SK-N-SH treated with all-trans-retinoic acid at 6 μM for 48 hours (cell line): Measurements from ENCODE around the gene PTPRO.

ENCODE experiments used
- ESRRG ChIP-seq: fragments of 250-450 bp; sonication (Bioruptor Pico); IDR thresholded peaks from 2 replicates; pipeline ENCODE4 v1.6.1; 2021; ENCODE audit warnings: mild to moderate bottlenecking
- PATZ1 ChIP-seq: fragments of 250-450 bp; sonication (Bioruptor Pico); IDR thresholded peaks from 2 replicates; pipeline ENCODE4 v1.8.0; 2020; ENCODE audit warnings: mild to moderate bottlenecking, moderate library complexity, borderline replicate concordance
- ZFP30 ChIP-seq: fragments of 450-650 bp; formaldehyde crosslinking; IDR thresholded peaks from 2 replicates; pipeline ENCODE4 v1.5.0; 2022; ENCODE audit warnings: mild to moderate bottlenecking, moderate library complexity

DNA sequence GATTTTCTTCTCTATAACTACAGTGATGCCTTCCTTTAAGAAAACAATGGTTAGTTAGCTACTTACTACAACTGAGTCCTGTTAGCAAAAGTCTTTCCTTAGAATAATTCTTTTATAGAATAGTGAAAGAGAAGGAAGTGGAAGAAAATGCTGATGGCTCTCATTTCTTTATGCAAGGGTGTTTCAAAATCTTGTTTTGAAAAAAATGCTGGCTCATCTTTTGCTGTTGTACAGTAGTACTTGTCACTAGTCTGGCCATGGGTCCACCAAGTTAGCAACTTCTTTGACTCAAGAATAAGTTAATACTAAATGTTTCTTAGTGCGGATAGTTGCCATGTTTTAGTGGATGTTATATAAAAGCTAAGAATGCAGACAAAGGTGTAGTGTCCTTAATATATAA lies 225.4 kb downstream of the PTPRO start:
- TF ChIP-seq ESRRG (CRISPR knock-in tag) = no peak
- TF ChIP-seq PATZ1 = no peak
- no peak for TF ChIP-seq ZFP30 (CRISPR knock-in tag)
